DMS 273 treated with DMSO at 0.1 percent for 48 hours (cell line): Measurements from ENCODE around the gene LRRC38.
"Not testable (repeated sequence)": the region's sequence is repeated elsewhere in the genome, so short reads cannot be mapped to it uniquely, and the experiment has no call there.

Experiments used
- DNase-seq: peaks from one replicate; lab custom pipeline; 2025; lab: John Stamatoyannopoulos, UW

LRRC38 gene

GRCh38 chr1:13513895-13514546 lies at the start of gene LRRC38:
LRRC38 (minus strand) TSS chr1:13514003; CDS start chr1:13513593, 410 bp downstream.
- DNase-seq, result no peak

GRCh38 chr1:13562981-13563380 lies 49.2 kb upstream of the LRRC38 start:
- DNase-seq, result not testable (repeated sequence)

DNA sequence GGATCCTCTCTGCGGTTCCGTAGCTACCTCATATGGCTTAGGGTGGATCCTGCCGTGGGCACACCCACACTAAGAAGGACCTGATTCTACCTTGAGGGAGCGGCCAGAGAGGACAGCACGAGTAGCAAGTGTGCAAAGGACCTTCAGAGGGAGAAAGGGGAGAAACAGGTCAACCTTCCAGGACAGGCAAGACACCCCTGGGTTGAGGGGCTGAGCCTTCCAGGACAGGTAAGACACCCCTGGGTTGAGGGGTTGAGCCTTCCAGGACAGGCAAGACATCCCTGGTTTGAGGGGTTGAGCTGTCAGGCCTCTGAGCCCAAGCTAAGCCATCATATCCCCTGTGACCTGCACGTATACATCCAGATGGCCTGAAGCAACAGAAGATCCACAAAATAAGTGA lies 46.7 kb upstream of the LRRC38 start:
- no peak for DNase-seq

- DNase-seq, result no peak
Observed at GRCh38 chr1:13556224-13556764, 42.5 kb upstream of the LRRC38 start.

GRCh38 chr1:13554798-13555197 lies 41.0 kb upstream of the LRRC38 start:
- DNase-seq, result no peak

GRCh38 chr1:13550663-13551062 lies 36.9 kb upstream of the LRRC38 start:
- no peak for DNase-seq

DNA sequence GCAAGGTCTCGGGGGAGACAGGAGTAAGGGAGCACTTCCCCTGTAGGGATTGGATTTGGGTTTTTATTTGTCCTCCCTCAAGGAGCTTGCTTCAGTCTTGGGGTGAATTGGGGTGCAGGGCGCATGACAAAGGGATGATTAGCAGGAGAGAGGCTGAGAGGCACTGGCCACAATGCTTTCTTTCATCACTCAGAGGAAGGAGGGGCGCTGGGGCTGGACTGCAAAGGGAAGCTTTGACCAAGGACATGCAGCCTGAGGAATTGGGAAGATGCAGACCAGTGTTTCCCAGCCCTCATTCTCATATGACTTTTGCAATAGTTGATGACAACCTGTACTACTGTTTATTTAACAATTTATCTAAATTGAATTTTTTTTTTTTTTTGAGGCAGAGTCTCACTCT lies 35.7 kb upstream of the LRRC38 start:
- no peak for DNase-seq

DNA sequence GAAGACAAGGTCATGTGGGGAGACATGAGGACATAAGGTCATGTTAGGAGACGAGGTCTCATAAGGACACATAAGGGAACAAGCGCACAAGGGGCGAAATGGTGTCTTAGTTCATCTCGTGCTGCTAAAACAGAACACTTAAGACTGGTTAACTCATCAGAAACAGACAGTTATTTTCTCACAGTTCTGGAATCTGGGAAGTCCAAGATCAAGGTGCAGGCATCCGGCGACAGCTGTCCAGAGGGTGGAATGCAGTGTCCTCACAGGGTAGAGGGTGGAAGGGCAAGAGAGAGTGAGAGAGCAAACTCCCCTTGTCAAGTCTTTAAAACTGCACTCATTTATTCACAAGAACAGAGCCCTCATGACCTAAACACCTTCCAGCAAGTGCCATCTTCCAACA lies 35.2 kb upstream of the LRRC38 start:
- DNase-seq, result no peak

- DNase-seq, result no peak
Observed at GRCh38 chr1:13548281-13548680, 34.5 kb upstream of the LRRC38 start.

- DNase-seq, result no peak
Observed at GRCh38 chr1:13546791-13547190, 33.0 kb upstream of the LRRC38 start.

DNA sequence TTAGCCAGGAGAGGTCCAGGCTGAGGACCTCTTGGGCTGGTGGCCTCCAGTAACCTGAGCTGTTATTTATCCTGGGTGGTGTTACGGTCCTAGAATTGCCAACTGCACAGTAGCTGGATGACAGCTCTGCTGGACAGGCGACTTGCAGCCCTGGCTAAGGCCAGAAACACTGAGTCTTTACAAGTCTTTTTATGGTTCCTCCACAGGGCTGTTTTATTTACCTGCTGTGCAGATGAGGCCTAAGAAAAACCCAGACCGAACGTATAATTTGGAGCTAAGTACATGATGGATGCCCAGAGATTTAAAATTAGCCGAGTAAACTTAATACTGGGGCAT lies 30.4 kb upstream of the LRRC38 start:
- DNase-seq, result no peak

- DNase-seq, result no peak
Observed at GRCh38 chr1:13543451-13544220, 29.8 kb upstream of the LRRC38 start.

- no peak for DNase-seq
Observed at GRCh38 chr1:13541435-13542215, 27.8 kb upstream of the LRRC38 start.

GRCh38 chr1:13540866-13541265 lies 27.1 kb upstream of the LRRC38 start:
- DNase-seq, result no peak

GRCh38 chr1:13539683-13540082 lies 25.9 kb upstream of the LRRC38 start:
- DNase-seq, result no peak

DNA sequence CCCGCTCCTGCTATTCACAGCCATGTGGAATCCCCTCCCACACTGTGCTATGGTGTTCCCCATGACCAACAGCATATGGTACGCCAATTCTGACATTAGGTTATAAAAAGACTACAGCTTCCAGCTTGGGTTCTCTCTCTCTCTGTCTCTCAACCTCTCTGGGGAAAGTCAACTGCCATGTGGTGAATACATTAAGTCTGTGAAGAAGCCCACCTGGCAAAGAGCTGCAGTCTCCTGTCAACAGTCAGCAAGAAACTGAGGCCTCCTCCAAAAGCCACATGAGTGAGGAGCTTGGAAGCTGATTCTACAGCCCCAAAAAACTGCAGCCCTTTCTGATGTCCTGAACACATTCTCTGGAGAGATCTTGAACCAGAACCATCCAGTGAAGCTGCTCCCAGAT lies 25.0 kb upstream of the LRRC38 start:
- DNase-seq, result no peak

- no peak for DNase-seq
Observed at GRCh38 chr1:13536571-13536970, 22.8 kb upstream of the LRRC38 start.

DNA sequence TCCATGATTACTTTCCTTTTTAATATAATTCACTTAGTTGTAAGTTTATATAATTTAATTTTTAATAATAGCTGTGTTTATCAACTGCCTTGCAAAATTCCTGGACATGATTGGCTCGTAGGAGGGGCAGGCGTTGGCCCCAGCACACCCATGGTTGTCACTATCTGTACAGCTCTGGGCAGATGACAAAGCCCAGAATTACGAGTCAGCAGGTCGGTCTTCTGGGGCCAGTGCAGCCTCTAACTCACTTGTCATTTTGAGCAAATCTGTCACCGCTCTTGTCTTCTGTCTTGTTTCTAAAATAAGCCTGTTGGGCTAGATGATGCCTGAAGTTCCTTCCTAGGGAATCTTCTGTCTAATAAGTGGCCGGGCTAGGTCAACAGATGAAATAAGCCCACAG lies 21.4 kb upstream of the LRRC38 start:
- DNase-seq, result no peak

GRCh38 chr1:13528320-13528719 lies 14.5 kb upstream of the LRRC38 start:
- no peak for DNase-seq

DNA sequence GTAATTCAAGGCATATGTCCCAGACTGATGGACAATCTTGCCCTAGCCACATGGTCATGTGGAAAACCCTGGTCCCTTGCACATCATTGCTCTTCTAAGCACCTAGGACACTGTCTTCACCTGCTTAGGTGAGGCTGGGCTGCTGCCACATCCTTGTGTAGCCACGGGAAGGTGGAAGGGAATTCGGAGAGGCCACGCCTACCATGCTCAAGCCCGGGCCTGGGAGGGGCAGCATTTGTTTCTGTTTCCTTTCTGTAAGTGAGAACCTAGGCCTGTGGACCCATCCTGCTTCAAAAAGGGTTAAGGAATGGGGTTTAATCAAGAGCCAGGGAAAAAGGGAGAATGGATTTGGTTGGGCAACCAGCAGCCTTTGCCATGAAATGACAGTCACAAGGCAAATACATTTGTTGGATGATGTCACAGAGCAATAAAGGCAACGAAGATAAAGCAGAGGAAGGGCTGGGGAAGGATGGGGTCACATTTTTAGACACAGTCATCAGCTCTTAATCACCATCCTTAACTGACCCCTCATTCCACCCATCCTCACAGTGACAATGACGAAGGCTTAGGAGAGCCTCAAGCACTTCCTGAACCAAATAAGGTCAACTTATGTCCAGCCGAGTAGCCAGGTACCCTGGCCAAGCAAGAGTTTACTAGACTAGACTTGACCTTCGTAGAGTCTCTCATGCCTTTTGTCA lies 10.1 kb upstream of the LRRC38 start:
- DNase-seq, result no peak

DNA sequence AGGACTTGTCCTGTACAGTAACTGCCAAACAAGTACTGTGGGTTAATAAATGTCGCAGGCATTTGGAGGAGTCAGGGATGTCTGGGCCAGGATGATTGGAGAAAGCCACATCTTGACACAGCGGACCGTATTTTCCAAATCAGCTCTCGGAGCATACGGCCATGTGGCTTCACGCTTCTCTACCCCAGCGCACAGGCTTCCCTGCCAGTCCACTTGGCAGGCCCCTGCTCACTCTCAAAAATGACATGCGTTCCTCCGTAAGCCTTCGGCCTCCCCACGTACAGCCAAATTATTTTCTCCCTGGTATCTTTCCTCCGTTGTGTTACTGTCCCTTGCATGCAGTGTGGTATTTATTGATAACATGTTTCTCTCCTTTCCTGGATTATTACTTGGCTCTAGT lies 7.2 kb upstream of the LRRC38 start:
- DNase-seq, result no peak

DNA sequence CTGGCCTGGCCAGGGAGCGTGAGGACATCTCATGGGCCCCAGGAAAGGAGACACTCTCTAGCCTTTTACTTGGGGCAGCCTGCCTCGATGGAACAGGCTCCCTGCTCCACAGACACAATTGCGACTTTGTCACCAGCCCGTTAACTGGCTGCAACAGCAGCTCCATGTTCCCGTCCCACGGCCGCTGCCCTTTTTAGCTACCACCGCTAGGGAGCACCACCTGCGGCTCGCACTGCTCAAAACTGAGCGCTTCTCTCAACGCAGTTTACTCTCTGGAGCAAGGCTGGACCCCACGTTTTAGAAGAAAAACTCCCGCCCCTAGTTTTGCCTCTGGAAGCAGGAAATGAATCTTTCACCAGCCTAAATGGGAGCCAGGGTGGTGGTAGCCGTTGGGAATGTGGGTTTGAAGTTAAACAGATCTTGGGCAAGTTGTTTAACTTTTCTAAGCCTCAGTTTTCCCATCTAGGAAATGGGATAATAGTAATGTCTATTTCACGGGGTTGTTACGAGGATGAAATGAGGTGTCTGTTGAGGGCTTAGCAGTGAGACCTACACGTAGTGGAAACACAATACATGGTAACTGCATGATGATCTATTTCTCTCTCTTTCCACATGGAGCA lies 3.5 kb upstream of the LRRC38 start:
- DNase-seq, result no peak
